HG03354 (cell line): ENCODE measurements around the gene EXOC3L1.

Source experiments
- ATAC-seq: cut with Tn5 transposase; IDR thresholded peaks from one replicate; pipeline ENCODE4 v1.9.1; 2021; ENCODE audit warnings: mild to moderate bottlenecking; ENCODE audit not compliant: unreplicated experiment, poor library complexity, severe bottlenecking

Gene EXOC3L1

DNA sequence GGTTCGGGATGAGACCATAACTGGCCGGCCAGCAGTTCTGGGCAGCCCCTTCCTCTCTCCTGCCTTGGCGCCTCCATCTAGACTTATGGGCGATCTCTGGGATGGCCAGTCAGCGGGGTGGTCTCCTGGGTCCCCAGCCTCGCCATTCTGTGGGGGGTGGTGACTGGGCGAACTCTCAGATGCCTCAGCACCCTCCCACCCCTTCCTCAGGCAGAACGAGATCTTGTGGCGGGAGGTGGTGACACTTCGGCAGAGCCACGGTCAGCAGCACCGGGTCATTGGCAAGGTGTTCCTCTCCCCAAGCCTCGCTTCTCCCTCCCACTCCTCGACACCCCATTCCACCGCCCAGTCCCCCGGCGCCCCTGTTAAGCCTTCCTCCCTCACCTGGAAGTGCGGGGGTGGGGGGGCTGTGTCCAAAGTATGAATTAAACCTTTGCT, 23.8 kb downstream of the EXOC3L1 start:
- ATAC-seq = no peak

DNA sequence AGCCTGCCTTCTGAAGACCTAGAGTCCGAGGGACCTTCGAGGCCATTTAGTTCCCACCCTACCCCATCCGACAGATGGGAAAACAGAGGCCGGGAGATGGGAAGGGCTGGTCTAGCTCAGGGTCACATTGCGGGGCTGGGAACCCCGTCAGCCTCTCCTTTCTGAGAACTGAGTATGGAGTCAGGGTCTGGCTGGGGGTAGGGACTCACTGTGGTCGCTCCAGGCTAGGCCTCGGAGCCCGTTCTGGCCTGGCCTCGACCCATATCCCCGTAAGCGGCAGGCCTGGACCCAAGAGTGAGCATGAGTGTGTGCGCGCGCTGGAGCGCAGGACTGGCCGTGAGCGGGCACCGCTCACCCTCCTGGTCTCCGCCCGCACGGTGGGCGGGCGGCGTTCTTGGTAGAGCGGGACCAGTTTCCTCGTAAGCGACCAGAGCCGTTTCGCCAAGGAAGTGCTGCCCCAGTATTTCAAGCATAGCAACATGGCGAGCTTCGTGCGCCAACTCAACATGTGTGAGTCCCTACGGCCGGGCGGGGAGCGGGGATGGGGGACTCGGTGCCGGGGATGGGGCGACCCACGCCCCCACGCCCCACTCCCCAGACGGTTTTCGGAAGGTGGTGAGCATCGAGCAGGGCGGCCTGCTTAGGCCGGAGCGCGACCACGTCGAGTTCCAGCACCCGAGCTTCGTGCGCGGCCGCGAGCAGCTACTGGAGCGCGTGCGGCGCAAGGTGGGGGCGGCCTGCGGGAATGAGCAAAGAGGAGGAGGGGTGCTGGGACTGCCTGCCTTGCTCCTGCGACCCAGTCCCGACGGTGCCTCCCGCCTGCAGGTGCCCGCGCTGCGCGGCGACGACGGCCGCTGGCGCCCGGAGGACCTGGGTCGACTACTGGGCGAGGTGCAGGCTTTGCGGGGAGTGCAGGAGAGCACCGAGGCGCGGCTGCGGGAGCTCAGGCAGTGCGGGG, 24.5 kb downstream of the EXOC3L1 start:
- no peak for ATAC-seq

- ATAC-seq = no peak
Observed at GRCh38 chr16:67164599-67165061, 25.3 kb downstream of the EXOC3L1 start, which contains the start of gene HSF4. HSF4 (plus strand) TSS chr16:67164745; CDS start chr16:67164812, 67 bp downstream.

DNA sequence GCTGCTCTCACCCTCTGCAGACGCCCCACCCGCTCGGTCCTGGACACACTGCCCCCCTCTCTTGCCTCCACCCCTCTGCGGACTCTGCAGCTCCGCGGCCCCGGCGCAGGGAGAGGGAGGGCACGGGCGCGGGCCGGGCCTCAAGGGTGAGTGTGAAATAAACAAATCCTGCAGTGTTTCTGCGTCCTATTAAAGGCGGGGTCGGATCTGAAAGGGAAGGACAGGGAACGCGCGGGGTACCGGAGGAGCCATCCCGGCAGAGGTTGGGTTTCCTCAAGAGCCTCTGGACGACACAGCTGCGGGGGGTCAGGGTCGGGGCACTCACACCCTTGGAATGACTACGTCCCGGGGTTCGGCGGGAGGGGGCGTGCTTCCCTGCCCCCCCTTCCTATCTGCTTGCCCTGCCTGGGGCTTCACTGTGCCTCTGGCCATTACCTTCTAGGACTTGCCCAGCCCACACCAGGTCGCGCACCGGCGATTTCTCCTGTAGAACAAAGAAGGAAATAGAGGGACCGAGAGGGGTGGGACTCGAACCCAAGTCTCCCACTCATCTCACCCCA, 25.9 kb downstream of the EXOC3L1 start:
- ATAC-seq = no peak

GRCh38 chr16:67163164-67163998, 26.6 kb downstream of the EXOC3L1 start:
- ATAC-seq = no peak

GRCh38 chr16:67162506-67163163, 27.3 kb downstream of the EXOC3L1 start:
- no peak for ATAC-seq

GRCh38 chr16:67161595-67162058, 28.3 kb downstream of the EXOC3L1 start:
- ATAC-seq = no peak

GRCh38 chr16:67158637-67159600, 31.0 kb downstream of the EXOC3L1 start:
- peak; percentile 41 for ATAC-seq

DNA sequence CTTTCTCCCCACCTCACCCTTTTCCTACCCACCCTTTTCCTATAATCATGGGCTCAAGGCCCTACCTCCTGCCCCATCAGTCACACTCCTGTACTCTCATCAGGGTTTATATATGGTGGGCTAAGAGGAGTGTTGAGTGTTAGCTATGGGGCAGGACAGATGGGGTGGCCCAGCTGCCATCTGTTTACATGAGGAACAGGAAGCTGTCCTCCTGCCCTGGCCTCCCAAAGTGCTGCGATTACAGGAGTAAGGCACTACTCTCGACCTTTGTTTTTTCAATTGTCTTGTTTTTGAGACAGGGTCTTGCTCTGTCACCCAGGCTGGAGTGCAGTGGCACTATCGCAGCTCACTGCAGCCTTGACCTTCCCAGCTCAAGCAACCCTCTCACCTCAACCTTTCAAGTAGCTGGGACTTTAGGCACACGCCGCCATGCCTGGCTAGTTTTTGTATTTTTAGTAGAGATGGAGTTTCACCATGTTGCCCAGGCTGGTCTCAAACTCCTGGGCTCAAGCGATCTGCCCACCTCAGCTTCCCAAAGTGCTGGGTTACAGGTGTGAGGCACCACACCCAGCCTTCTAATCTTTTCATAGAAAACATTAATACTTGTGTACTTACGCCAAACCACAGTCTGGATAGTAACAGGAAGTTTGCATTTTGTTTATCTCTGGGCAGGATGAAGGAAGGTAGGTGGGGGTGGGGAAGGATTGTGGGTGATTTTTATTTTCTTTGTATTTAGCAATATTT, 31.9 kb downstream of the EXOC3L1 start:
- no peak for ATAC-seq

DNA sequence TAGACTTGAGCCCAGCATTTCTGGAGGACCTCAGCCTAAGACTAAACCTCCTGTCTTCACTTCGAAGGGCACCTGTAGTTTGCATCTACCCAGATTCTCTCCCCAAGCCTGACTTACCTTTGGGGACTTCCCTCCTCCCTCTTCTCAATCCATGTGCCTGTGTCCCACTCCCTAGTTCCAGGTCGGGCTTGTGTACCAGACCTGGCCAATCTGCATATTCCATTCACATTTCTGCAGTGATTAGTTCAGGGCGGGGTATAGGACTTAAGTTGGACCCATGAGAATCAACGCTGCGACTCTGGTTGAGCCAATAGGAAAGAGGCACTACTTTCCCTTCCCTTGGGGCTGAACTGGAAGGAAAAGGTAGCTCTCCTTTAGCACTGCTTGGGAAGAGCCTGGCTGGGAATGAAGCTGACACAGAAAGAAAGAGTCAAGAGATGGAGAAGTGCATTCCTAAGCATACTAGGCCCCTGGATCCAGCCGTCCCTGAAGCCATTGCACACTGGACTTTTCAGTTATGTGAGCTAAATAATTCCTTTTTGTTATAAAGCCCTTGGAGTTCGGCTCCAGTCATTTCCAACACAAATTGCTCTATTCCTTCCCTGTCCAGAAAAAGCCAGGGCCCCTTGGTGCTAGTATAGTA, 32.7 kb downstream of the EXOC3L1 start:
- ATAC-seq = no peak

DNA sequence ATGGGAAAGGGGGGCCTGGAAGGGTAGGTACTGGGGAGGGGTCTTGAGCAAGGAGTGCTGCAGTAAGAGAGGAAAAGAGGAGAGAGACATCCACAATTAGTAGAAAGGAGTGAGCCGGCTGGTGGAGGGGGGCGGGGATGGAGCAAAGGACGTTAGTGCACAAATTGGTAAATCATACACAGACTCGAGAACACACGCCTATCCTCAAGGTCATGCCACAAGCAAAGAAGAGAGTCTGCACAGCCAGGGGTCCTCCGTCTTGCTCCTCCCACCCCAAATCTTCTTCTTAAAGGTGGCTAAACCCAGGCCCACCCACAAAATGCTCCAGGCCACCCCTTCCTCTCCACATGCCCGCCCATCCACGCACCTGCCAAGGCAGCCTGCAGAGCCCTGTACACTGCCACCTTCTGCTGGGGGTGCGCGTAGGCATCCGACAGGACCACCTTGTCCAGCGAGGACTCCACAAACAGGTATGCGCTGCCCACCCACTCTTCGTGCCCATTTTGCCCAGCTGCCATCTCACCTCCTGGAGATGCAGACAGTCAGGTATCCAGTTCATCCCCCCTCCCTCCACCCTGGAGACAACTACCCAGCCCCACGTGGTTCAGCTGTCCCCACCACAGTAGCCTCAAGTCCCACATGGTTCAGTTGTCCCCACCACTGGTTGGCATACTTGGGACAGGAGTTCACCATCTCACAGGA, 33.6 kb downstream of the EXOC3L1 start:
- no peak for ATAC-seq

DNA sequence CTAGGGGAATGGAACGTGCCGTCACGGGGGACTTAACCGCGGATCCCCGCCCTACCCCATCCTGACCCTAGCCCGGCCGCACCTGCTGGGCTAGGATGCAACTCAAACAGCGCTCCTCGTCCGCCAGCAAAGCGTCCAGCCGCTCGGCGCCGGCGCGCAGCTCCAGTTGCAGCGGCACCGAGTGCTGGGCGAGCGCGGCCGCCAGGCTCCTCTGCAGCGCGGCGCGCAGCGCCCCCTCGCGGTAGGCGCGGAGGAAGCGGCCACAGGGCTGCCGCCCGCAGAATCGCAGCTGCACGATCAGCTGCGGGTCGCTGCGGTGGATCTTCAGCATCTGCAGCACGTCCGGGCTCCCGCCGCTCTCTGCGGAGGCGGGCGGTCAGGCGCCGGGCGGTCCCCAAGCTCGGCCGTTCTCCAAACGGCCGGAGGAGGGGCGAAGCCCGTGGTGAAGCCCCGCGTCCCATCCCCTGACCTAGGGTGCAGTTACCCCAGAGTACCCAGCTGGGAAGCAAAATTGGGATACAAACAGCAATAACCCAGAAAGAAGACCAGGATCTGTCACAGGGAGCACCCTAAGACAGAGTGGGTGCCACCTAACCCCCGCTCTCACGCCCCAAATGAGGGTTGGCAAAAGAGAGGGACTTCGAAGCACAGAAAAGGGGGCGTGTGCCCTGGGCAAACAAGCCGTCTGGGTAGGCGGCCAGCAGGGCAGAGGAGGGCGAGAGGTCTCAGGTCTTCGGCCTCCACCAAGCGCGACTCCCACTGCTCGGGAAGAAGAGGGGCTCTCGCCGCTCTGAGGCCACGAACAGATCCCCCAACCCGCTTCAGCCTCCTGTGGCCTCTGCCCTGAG, 34.4 kb downstream of the EXOC3L1 start:
- no peak for ATAC-seq

DNA sequence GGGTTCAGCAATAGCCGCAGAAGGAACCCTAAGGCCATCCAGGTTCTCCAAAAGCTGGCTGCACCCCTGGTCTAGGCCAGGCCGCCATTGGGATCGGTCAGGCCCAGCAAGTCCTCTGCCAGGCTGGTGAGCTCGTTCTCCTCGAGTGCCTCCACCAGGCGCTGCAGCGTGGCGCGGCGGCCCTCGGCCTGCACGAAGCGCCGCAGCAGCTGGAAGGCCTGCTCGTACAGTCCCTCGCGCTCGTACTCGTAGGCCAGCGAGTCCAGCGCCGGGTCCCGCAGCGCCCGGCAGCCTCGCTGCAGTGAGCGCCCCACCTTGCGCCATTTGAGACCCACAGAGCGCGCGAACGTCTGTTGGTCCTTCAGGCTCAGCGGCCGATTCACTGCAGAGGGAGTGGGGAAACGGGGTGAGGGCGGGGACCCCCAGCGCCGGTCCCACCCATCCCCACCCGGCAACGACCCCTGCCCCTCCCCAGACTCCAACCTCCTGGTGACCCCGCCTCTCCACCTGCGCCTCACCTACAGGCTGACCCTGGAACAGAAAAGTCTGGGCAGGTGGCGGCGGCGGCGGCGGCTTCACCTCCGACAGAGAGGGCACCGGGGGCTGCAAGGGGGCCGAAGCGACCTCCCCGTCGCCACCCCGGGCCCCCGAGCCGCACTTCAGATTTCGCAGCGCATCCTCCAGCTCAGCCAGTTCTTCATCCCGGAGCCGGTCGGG, 35.2 kb downstream of the EXOC3L1 start:
- no peak for ATAC-seq

- ATAC-seq = no peak
Observed at GRCh38 chr16:67151431-67152097, 38.4 kb downstream of the EXOC3L1 start.
